Smooth muscle cell (in vitro differentiated cells): ENCODE measurements around the gene NDUFA7. TPM values are rescaled to one million over a fixed set of nuclear protein-coding genes. Genes with fewer than 3 reads are reported as not detected.

Experiments
- DNase-seq: peaks from one replicate; lab custom pipeline; 2025; ENCODE audit not compliant: unreplicated experiment; lab: John Stamatoyannopoulos, UW
- H2AFZ ChIP-seq: fragments of 200-600 bp; sonication (generic); 2 replicates; pipeline ENCODE4 v1.6.0; 2016; ENCODE audit warnings: antibody characterized with exemption, low read depth, mild to moderate bottlenecking
- H3F3A ChIP-seq: fragments of 200-600 bp; sonication (generic); 2 replicates; pipeline ENCODE4 v1.6.0; 2017; ENCODE audit warnings: antibody characterized with exemption, low read depth
- H3K27ac ChIP-seq: fragments of 200-600 bp; sonication (generic); 2 replicates; pipeline ENCODE4 v1.5.1; 2016; ENCODE audit warnings: low read depth, mild to moderate bottlenecking
- H3K27me3 ChIP-seq: fragments of 200-600 bp; sonication (generic); 2 replicates; pipeline ENCODE4 v1.6.1; 2016; ENCODE audit warnings: low read depth, mild to moderate bottlenecking
- H3K36me3 ChIP-seq: fragments of 200-600 bp; sonication (generic); 2 replicates; pipeline ENCODE4 v1.5.1; 2016; ENCODE audit warnings: low read depth
- H3K4me1 ChIP-seq: fragments of 200-600 bp; sonication (generic); 2 replicates; pipeline ENCODE4 v1.5.1; 2016; ENCODE audit warnings: low read depth
- H3K4me2 ChIP-seq: fragments of 200-600 bp; sonication (generic); 2 replicates; pipeline ENCODE4 v1.6.0; 2016; ENCODE audit warnings: mild to moderate bottlenecking
- H3K4me3 ChIP-seq: fragments of 200-600 bp; sonication (generic); 2 replicates; pipeline ENCODE4 v1.5.1; 2016; ENCODE audit warnings: mild to moderate bottlenecking
- H3K79me2 ChIP-seq: fragments of 200-600 bp; sonication (generic); 2 replicates; pipeline ENCODE4 v1.6.0; 2016; ENCODE audit warnings: low read depth, mild to moderate bottlenecking
- H3K9ac ChIP-seq: fragments of 200-600 bp; sonication (generic); 2 replicates; pipeline ENCODE4 v1.6.0; 2016; ENCODE audit warnings: low read depth
- H3K9me3 ChIP-seq: fragments of 200-600 bp; sonication (generic); replicated peaks from 2 replicates; pipeline ENCODE4 v1.5.1; 2016; ENCODE audit warnings: low read depth
- H4K20me1 ChIP-seq: fragments of 200-600 bp; sonication (generic); 2 replicates; pipeline ENCODE4 v1.6.0; 2016; ENCODE audit warnings: low read depth
- CTCF ChIP-seq: fragments of 200-600 bp; sonication (generic); IDR thresholded peaks from 2 replicates; pipeline ENCODE4 v1.5.1; 2017; ENCODE audit warnings: borderline replicate concordance, mild to moderate bottlenecking, antibody characterized with exemption; ENCODE audit not compliant: insufficient read depth, poor library complexity, severe bottlenecking
- WGBS: methylation state at CpG from one replicate; pipeline ENCODE4 v1.1.7; 2016; ENCODE audit warnings: low lambda C conversion rate; 5-methylcytosine and 5-hydroxymethylcytosine counted together
- polyA plus RNA-seq: library from polyadenylated mRNA; unstranded; fragments of >200 nt; fragmentation: Nextera tagmentation; extraction: Ambion mirVana; gene quantifications from 2 replicates; pipeline ENCODE4 v1.2.1, GENCODE V29; 2016
- total RNA-seq: library from RNA; depleted of rRNA; stranded (reverse); fragments of >200 nt; gene quantifications from 2 replicates; pipeline ENCODE4 v1.2.3, GENCODE V29; 2014

Gene NDUFA7
- total and polyA plus RNA-seq, 2 experiments from 2014 or later: 17.3 to 80.4 TPM

GRCh38 chr19:8336072-8336569 lies 14.9 kb upstream of the NDUFA7 start:
- Histone ChIP-seq H3K79me2 (no peaks in the 10 kb centered on the region), H3K27ac (no peak overlapping the region), H3K9ac (no peak overlapping the region), H2AFZ (no peak overlapping the region), H3K9me3 (no peaks in the 10 kb centered on the region), H3K4me2 (no peak overlapping the region), H3K27me3 (peaks cover 42% of the 10 kb centered on the region), H3K4me3 (no peak overlapping the region), H3K36me3 (no peaks in the 10 kb centered on the region), H4K20me1 (no peaks in the 10 kb centered on the region), H3K4me1 (no peaks in the 10 kb centered on the region), H3F3A (no peaks in the 10 kb centered on the region)
- no peak for TF ChIP-seq CTCF
- no peak for DNase-seq
- 60% methylated on average over 26 of the region's 27 CpGs for WGBS

- Histone ChIP-seq H4K20me1 (no peaks in the 10 kb centered on the region), H3F3A (no peaks in the 10 kb centered on the region), H3K4me1 (no peaks in the 10 kb centered on the region), H3K4me3 (peak overlapping the region; percentile 23), H3K27ac (no peak overlapping the region), H3K4me2 (peak overlapping the region; percentile 74), H3K79me2 (no peaks in the 10 kb centered on the region), H3K9ac (no peak overlapping the region), H2AFZ (no peak overlapping the region), H3K9me3 (no peaks in the 10 kb centered on the region), H3K27me3 (peaks cover 41% of the 10 kb centered on the region), H3K36me3 (no peaks in the 10 kb centered on the region)
- DNase-seq: no peak
- 11% methylated on average over 35 of the region's 79 CpGs for WGBS
- TF ChIP-seq CTCF: no peak
These were observed 14.3 kb upstream of the NDUFA7 start for GRCh38 chr19:8335343-8336071.

GRCh38 chr19:8334458-8335342 lies 13.5 kb upstream of the NDUFA7 start:
- WGBS: 8% methylated on average over 109 of the region's 117 CpGs
- Histone ChIP-seq H3F3A (no peaks in the 10 kb centered on the region), H3K4me3 (peak overlapping the region; percentile 23), H3K9me3 (no peaks in the 10 kb centered on the region), H3K9ac (no peak overlapping the region), H3K36me3 (no peaks in the 10 kb centered on the region), H4K20me1 (no peaks in the 10 kb centered on the region), H3K4me2 (peak overlapping the region; percentile 74), H2AFZ (no peak overlapping the region), H3K27me3 (peaks cover 39% of the 10 kb centered on the region), H3K79me2 (no peaks in the 10 kb centered on the region), H3K4me1 (no peaks in the 10 kb centered on the region), H3K27ac (no peak overlapping the region)
- DNase-seq: peak; percentile 4
- no peak for TF ChIP-seq CTCF
